GM19468 (cell line): ENCODE data around the gene TMEM184A.

Experiments used
- ATAC-seq: cut with Tn5 transposase; IDR thresholded peaks from one replicate; pipeline ENCODE4 v1.9.1; 2021; ENCODE audit warnings: mild to moderate bottlenecking, moderate library complexity, moderate number of reproducible peaks; ENCODE audit not compliant: unreplicated experiment; ENCODE audit errors: extremely low read depth

Gene TMEM184A

GRCh38 chr7:1542329-1542728 lies 13.7 kb downstream of the TMEM184A start:
- no peak for ATAC-seq

- ATAC-seq, result no peak
Measured at GRCh38 chr7:1541431-1542162, 14.4 kb downstream of the TMEM184A start.

- ATAC-seq, result no peak
Measured at GRCh38 chr7:1540776-1541271, 15.2 kb downstream of the TMEM184A start.

GRCh38 chr7:1539882-1540775 lies 15.9 kb downstream of the TMEM184A start:
- ATAC-seq, result no peak

- no peak for ATAC-seq
Measured at GRCh38 chr7:1539181-1539881, 16.7 kb downstream of the TMEM184A start.

- no peak for ATAC-seq
Measured at GRCh38 chr7:1538544-1539180, 17.3 kb downstream of the TMEM184A start.

- no peak for ATAC-seq
Measured at GRCh38 chr7:1537535-1538412, 18.2 kb downstream of the TMEM184A start.

- no peak for ATAC-seq
Measured at GRCh38 chr7:1536743-1537534, 19.1 kb downstream of the TMEM184A start.

GRCh38 chr7:1536455-1536742 lies 19.6 kb downstream of the TMEM184A start:
- ATAC-seq, result no peak

GRCh38 chr7:1535701-1536454 lies 20.1 kb downstream of the TMEM184A start:
- ATAC-seq, result no peak

GRCh38 chr7:1535100-1535458 lies 20.9 kb downstream of the TMEM184A start:
- ATAC-seq, result no peak

GRCh38 chr7:1534330-1535099 lies 21.5 kb downstream of the TMEM184A start:
- ATAC-seq, result no peak

GRCh38 chr7:1533547-1534329 lies 22.3 kb downstream of the TMEM184A start:
- no peak for ATAC-seq

GRCh38 chr7:1533255-1533546 lies 22.8 kb downstream of the TMEM184A start:
- no peak for ATAC-seq

GRCh38 chr7:1532456-1533254 lies 23.4 kb downstream of the TMEM184A start:
- ATAC-seq, result no peak

- no peak for ATAC-seq
Measured at GRCh38 chr7:1531979-1532455, 24.0 kb downstream of the TMEM184A start.
